ENCODE results near the gene ZZZ3.
"Not testable (repeated sequence)": the region's sequence is repeated elsewhere in the genome, so short reads cannot be mapped to it uniquely, and the experiment has no call there.

Gene ZZZ3

DNA sequence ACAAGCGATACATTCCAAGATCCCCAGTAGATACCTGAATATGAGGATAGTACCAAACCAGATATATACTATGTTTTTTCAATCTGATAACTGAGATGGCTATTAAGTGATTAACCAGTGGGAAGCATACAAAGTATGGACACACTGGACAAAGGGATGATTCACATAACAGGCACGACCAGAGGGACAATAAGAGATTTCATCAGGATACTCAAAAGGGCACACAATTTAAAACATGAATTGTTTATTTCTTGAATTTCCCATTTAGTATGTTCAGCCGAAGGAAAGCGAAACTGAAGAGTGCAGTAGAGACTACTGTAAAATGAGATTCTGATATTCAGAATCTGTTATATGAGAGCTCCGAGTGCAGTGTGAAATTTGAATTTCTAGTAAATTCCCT, 10.6 kb downstream of the ZZZ3 start:
- DNase-seq (ENCODE audit: low read depth, low spot score) = no peak

- no peak for DNase-seq (ENCODE audit: low read depth, low spot score)
These were observed 12.1 kb downstream of the ZZZ3 start for GRCh38 chr1:77670330-77670729.

DNA sequence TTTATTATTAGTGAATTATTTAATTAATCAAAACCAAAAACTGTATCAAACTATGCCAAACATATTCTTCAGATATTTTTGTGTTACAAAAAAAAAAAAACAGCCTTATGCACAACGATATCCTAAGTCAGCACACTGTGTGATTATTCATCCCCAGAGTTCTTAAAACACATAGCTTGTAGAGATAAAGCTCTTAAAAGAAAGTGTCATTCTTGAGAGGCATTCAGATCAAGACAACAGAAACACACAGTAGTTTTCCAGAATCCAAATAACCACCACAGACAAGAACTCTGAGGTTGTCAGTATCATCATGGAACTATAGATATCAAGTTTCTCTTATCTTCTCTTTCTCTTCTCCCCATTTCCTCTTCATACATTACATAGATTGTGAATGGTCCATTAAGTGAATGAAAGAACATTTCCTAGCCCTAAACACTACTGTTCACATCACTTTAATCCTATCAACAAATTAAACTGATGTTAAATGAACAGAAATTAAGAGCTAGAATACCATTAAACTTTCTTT, 13.5 kb downstream of the ZZZ3 start:
- DNase-seq (ENCODE audit: low read depth, low spot score) = no peak

- DNase-seq (ENCODE audit: low read depth, low spot score) = no peak
These were observed 17.4 kb downstream of the ZZZ3 start for GRCh38 chr1:77664939-77665516.

DNA sequence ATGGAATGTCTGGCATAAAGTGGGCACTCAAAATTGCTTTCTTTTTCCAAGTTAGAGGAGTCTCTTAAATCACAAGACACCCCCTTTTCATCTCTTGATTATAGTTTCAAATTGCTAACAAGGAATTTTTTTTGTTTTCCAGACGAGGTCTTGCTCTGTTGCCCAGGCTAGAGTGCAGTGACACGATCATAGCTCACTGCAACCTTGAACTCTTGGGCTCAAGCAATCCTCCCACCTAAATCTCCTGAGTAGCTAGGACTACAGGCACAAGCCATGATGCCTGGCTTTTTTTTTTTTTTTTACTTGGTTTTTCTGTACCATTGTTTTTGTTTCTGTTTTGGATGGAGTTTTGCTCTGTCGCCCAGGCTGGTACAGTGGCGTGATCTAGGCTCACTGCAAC, 20.8 kb downstream of the ZZZ3 start:
- DNase-seq (ENCODE audit: low read depth, low spot score) = no peak

DNA sequence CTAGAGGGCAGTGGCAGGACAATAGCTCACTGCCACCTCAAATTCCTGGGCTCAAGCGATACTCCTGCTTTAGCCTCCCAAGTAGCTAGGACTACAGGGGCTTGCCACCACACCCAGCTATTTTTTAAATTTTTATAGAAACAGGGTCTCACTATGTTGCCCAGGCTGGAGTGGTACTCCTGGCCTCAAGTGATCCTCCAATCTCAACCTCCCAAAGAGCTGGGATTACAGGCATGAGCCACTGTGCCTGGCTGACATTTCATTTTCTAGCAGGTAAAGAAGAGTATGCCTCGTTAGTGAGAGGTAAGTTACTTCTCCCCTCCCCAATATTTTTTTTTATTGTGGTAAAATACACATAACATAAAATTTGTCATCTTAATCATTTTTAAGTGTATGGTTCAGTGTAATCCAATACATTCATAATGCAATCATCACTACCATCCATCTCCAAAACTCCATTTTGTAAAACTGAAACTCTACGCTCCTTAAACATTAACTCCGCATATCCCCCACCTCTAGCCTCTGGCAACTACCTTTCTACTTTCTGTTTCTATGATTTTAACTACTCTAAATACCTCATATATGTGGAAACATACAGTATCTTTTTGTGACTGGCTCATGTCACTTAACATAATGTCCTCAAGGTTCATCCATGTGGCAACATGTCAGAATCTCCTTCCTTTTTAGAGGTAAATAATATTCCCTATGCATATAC, 22.4 kb downstream of the ZZZ3 start:
- no peak for DNase-seq (ENCODE audit: low read depth, low spot score)

DNA sequence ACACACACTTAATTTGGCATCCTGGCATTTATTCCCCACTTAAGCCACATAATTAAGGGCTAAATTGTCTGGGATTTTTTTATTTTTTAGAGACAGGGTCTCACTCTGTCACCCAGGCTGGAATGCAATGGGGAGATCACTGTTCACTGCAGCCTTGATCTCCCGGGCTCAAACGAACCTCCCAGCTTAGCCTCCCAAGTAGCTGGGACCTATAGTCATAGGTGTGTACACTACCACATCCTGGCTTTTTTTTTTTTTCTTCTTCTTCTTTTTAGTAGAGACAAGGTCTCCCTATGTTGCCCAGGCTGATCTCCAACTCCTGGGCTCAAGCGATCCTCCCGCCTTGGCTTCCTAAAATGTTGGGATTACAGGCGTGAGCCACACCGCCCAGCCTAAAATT, 24.2 kb downstream of the ZZZ3 start:
- no peak for DNase-seq (ENCODE audit: low read depth, low spot score)

- no peak for DNase-seq (ENCODE audit: low read depth, low spot score)
These were observed 27.0 kb downstream of the ZZZ3 start for GRCh38 chr1:77655431-77655974.

DNA sequence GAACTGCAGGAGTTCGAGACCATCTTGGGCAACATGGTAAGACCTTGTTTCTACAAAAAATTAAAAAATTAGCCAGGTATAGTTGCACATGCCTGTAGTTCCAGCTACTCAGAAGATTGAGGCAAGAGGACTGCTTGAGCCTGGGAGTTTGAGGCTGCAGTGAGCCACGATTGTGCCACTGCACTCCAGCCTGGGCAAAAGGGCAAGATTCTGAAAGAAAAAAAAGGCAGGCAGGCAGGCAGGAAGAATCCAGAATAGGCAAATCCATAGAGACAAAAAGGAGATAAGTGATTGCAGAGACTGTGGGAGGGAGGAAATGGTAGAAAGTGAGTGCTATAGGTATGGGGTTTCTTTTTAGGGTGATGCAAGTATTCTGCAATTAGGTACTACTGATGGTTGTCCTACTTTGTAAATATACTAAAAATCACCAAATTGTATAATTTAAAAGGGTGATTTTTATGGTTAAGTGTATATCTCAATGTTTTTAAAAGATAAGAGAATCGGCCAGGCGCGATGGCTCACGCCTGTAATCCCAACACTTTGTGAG, 29.4 kb downstream of the ZZZ3 start:
- DNase-seq (ENCODE audit: low read depth, low spot score) = no peak

- no peak for DNase-seq (ENCODE audit: low read depth, low spot score)
These were observed 30.2 kb downstream of the ZZZ3 start for GRCh38 chr1:77652268-77652667.

GRCh38 chr1:77649127-77649526, 33.3 kb downstream of the ZZZ3 start:
- DNase-seq (ENCODE audit: low read depth, low spot score) = no peak

DNA sequence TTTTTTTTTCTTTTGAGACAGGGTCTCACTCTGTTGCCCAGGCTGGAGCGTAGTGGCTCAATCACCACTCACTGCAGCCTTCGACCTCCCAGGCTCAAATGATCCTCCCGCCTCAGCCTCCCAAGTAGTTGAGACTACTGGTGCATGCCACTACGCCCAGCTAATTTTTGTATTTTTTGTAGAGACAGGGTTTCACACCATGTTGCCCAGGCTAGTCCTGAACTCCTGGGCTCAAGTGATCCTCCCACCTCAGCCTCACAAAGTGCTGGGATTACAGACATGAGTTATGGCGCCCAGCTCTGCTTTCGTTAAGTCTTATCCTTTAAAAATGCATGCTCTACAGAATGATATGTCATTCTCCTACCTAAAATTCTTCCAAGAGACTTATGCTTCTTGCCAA, 36.2 kb downstream of the ZZZ3 start:
- DNase-seq (ENCODE audit: low read depth, low spot score) = not testable (repeated sequence)

- no peak for DNase-seq (ENCODE audit: low read depth, low spot score)
These were observed 39.0 kb downstream of the ZZZ3 start for GRCh38 chr1:77643456-77643855.

GRCh38 chr1:77642941-77643340, 39.5 kb downstream of the ZZZ3 start:
- no peak for DNase-seq (ENCODE audit: low read depth, low spot score)

DNA sequence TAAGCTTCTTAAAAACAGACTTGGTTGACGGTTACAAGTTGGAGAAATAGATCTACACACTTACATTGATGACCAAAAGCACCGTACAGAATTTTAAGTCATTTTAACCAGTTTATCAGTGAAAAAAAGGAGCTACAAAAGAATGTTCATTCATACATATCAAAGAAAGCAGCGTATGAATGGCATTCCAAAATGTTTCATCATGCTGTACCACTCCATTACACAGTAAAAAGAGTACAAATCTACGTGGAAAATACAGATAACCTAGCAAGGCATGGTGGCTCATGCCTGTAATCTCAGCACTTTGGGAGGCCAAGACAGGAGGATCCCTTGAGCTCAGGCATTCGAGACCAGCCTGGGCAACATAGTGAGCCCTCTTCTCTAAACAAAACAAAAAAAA, 40.3 kb downstream of the ZZZ3 start:
- no peak for DNase-seq (ENCODE audit: low read depth, low spot score)

DNA sequence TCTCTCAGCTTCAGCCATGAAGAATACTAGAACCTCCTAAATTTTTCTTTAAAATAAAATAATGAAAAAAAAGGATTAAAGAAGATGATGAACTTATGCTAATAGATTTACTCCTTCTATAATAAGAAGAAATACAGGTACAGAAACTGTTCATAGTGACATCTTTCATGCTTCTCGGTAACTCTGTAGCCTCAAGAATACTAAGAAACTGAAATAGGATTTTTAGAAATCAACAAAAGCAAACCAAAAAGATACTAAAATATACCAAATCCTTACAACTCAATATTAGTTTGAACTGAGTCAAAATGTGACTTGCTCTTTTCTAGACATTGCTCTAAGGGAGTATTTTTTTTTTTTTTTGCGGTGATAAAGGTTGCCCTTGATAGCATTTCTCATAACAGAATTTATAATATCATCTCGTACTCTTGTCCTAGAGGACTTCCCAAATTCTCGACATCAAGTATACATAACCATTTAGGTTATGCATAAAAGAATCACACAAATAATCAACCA, 42.8 kb downstream of the ZZZ3 start:
- no peak for DNase-seq (ENCODE audit: low read depth, low spot score)

DNA sequence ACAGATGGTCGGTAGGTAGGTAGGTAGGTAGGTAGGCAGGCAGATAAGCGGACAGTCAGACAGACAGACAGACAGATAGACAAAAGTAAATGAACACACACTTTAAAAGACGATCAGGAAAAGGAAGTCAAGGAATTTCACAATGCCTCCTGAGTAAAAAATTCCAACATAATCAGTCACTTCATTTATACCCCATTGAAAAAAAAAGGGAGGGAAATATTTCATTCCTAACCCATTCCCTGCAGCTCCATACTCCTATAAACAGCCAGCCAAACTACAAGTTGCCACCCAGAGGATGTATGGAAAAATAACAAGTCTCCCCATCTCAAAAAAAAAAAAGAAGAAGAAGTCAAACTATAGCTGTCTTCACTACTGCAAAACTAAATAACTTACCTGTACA, 43.4 kb downstream of the ZZZ3 start:
- no peak for DNase-seq (ENCODE audit: low read depth, low spot score)

GRCh38 chr1:77636864-77637263, 45.6 kb downstream of the ZZZ3 start:
- no peak for DNase-seq (ENCODE audit: low read depth, low spot score)
